Measurements from ENCODE around the gene GALNT10.

The GALNT10 gene

DNA sequence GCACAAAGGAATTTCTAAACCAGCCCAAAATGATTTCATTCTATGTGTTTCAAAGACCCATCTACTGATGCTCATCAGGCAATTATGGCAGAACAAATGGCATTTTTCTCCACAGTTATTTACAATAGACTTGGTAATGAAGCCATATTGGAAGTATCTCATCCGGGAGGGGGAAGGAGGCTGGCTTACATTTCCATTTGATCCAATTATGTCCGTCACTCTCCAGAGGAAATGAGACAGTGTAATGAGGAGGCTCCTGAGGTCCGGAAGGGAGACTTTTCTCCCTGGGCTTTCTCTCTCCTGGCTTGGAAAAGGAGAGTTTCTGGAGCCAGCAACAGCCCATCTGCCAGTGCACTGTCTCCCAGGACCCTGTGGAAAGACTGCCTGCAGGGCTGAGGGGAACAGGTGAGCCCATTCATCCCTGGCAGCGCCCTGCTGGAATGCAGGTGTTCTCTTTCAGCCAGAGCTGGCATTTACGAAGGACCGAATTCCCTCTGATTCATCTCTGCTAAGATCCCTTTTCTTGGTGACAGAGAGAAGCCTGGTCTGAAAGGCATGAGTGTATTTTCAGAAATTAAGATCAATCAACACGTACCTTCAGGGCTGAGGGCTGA lies 200.3 kb downstream of the GALNT10 start:
- Histone ChIP-seq H3K27ac (no peak overlapping the region), H3K4me3 (no peak overlapping the region)
- DNase-seq (ENCODE audit: low spot score) = no peak
- no peak for TF ChIP-seq CTCF (IDR thresholded peaks at IDR 0.05)

GRCh38 chr5:154391788-154392187 lies 201.3 kb downstream of the GALNT10 start:
- TF ChIP-seq CTCF (IDR thresholded peaks at IDR 0.05) = no peak
- Histone ChIP-seq H3K27ac (no peak overlapping the region), H3K4me3 (no peak overlapping the region)
- no peak for DNase-seq (ENCODE audit: low spot score)

DNA sequence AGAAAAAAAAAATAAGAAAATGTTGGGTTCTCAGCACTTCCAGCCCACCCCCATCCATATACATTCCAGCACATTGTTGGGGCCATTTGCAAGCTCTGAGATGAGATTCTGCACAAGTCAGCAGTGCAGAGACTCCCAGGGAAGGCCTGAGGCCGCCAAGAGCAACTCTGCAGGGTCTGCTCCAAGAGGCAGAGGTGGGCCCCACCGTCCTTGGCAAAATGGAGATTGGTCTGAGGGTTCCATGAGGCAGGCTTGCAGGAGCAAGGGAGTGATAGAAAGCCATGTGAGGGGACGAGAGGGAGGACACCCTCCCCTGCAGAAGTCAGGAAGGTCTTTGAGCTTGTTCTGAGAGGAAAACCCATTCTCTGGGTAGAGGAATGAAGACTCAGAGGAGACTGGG lies 203.3 kb downstream of the GALNT10 start:
- no peak for TF ChIP-seq CTCF (IDR thresholded peaks at IDR 0.05)
- H3K27ac ChIP-seq = no peak overlapping the region
- no peak for DNase-seq (ENCODE audit: low spot score)
- no peak overlapping the region for H3K4me3 ChIP-seq

DNA sequence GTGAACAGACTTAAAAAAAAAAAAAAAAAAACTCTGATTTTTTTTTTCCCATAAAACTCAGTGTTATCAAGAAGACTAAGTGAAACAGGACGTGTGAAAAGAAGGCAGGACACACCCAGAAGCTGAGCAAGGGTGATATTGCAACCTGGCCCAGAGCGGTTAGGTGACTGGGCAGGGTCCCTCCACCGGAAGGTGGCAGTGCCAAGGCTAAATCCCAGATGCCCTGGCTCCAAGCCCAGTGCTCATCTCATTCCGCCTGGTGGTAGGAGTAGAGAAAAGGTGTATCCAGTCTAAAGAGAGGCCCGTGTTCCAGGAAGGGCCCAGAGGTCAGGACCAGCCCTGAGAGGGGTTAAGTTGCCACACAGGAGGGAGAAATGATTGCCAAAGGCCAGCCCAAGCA lies 203.8 kb downstream of the GALNT10 start:
- H3K27ac ChIP-seq = no peak overlapping the region
- no peak for TF ChIP-seq CTCF (IDR thresholded peaks at IDR 0.05)
- no peak for DNase-seq (ENCODE audit: low spot score)
- no peak overlapping the region for H3K4me3 ChIP-seq

- TF ChIP-seq CTCF (IDR thresholded peaks at IDR 0.05) = no peak
- DNase-seq (ENCODE audit: low spot score) = no peak
- H3K27ac ChIP-seq = no peak overlapping the region
- H3K4me3 ChIP-seq = no peak overlapping the region
Measured at GRCh38 chr5:154395407-154396106, 205.0 kb downstream of the GALNT10 start.

- Histone ChIP-seq H3K27ac (no peak overlapping the region), H3K4me3 (no peak overlapping the region)
- TF ChIP-seq CTCF (IDR thresholded peaks at IDR 0.05) = no peak
- no peak for DNase-seq (ENCODE audit: low spot score)
Measured at GRCh38 chr5:154396128-154396527, 205.6 kb downstream of the GALNT10 start.
